ENCODE measurements around the gene RAC2. TPM values are rescaled to one million over a fixed set of nuclear protein-coding genes. Genes with fewer than 3 reads are reported as not detected.
A peak's percentile ranks its signal among the peaks of the same experiment; 100 is the strongest.

RAC2 gene
- total and polyA plus RNA-seq, 9 of the 15 experiments (the other 6 are each of a cell fraction or from before 2014, with no cell fraction given) = 22.7 to 103 (median 43.3) TPM

DNA sequence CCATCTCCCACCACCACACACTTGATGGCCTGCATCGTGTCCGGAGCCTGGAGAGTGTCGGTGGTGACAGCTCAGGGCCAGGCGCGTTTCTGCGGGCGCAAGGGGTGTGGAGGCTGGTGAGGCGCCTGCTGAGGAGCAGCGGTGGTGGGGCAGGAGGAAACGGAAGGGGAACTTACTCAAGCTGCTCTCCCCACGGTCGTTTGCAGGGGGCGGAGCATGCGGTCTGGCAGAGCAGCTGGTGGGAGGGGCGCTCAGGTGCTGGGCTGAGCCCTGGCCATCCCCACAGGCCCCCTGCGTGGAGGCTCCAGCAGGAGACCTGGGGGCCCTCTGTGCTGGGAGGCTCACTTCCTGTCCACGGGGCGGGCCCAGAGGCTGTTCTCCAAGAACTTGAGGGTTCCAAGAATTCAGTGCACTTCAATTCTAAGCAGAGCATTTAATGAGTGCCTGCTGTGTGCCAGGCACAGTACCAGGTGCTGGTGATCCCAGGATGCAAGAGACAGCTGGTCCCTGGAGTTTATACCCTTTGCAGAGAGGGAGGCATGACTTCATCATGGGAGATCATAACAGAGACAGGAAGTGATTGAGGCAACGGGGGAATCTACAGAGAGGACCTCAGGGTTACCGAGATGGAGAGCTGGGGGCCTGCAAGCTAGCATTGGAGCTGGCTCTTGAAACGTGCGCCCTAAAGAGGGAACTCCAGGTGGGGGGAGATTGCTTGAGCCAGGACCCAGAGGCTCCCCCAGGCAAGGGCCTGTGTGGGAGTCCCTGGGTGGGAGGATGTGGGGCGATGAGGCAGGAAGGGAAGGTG is at the start of gene RAC2 (continued):
- TF ChIP-seq KLF10 (CRISPR knock-in tag; IDR thresholded peaks at IDR 0.05) = no peak
- TF ChIP-seq, protein P1, sequence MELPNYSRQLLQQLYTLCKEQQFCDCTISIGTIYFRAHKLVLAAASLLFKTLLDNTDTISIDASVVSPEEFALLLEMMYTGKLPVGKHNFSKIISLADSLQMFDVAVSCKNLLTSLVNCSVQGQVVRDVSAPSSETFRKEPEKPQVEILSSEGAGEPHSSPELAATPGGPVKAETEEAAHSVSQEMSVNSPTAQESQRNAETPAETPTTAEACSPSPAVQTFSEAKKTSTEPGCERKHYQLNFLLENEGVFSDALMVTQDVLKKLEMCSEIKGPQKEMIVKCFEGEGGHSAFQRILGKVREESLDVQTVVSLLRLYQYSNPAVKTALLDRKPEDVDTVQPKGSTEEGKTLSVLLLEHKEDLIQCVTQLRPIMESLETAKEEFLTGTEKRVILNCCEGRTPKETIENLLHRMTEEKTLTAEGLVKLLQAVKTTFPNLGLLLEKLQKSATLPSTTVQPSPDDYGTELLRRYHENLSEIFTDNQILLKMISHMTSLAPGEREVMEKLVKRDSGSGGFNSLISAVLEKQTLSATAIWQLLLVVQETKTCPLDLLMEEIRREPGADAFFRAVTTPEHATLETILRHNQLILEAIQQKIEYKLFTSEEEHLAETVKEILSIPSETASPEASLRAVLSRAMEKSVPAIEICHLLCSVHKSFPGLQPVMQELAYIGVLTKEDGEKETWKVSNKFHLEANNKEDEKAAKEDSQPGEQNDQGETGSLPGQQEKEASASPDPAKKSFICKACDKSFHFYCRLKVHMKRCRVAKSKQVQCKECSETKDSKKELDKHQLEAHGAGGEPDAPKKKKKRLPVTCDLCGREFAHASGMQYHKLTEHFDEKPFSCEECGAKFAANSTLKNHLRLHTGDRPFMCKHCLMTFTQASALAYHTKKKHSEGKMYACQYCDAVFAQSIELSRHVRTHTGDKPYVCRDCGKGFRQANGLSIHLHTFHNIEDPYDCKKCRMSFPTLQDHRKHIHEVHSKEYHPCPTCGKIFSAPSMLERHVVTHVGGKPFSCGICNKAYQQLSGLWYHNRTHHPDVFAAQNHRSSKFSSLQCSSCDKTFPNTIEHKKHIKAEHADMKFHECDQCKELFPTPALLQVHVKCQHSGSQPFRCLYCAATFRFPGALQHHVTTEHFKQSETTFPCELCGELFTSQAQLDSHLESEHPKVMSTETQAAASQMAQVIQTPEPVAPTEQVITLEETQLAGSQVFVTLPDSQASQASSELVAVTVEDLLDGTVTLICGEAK (IDR thresholded peaks at IDR 0.05) = peak; percentile 84
- TF ChIP-seq, protein P1 (CRISPR knock-in tag; IDR thresholded peaks at IDR 0.05) = no peak
- TF ChIP-seq, protein P2, sequence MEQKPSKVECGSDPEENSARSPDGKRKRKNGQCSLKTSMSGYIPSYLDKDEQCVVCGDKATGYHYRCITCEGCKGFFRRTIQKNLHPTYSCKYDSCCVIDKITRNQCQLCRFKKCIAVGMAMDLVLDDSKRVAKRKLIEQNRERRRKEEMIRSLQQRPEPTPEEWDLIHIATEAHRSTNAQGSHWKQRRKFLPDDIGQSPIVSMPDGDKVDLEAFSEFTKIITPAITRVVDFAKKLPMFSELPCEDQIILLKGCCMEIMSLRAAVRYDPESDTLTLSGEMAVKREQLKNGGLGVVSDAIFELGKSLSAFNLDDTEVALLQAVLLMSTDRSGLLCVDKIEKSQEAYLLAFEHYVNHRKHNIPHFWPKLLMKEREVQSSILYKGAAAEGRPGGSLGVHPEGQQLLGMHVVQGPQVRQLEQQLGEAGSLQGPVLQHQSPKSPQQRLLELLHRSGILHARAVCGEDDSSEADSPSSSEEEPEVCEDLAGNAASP (IDR thresholded peaks at IDR 0.05) = no peak
- no peak for TF ChIP-seq ZNF695 (CRISPR knock-in tag; IDR thresholded peaks at IDR 0.05)
- no peak for TF ChIP-seq ZFPM2 (CRISPR knock-in tag; IDR thresholded peaks at IDR 0.05)
- TF ChIP-seq CTBP1 (IDR thresholded peaks at IDR 0.05; ENCODE audit: borderline replicate concordance) = peak; percentile 61; the same call in 1 of the 2 replicates
- peak; percentile 24; the same call in 1 of the 2 replicates for TF ChIP-seq POLR2AphosphoS5 (IDR thresholded peaks at IDR 0.05; ENCODE audit: control insufficient read depth, insufficient read depth, low read depth, low read length)
- TF ChIP-seq SP1 (CRISPR knock-in tag; IDR thresholded peaks at IDR 0.05) = no peak
- TF ChIP-seq, protein P3, sequence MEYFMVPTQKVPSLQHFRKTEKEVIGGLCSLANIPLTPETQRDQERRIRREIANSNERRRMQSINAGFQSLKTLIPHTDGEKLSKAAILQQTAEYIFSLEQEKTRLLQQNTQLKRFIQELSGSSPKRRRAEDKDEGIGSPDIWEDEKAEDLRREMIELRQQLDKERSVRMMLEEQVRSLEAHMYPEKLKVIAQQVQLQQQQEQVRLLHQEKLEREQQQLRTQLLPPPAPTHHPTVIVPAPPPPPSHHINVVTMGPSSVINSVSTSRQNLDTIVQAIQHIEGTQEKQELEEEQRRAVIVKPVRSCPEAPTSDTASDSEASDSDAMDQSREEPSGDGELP (CRISPR knock-in tag; IDR thresholded peaks at IDR 0.05; ENCODE audit: borderline replicate concordance) = peak; percentile 98
- TF ChIP-seq HDAC2 (IDR thresholded peaks at IDR 0.05) = peak; percentile 54; the same call in 1 of the 2 replicates
- TF ChIP-seq ETV1 (tag; conservative IDR thresholded peaks at IDR 0.05; ENCODE audit: low read depth) = peak; percentile 55
- TF ChIP-seq TCF3 (CRISPR knock-in tag; IDR thresholded peaks at IDR 0.05) = peak; percentile 33; the same call in 1 of the 2 replicates
- TF ChIP-seq SAFB (IDR thresholded peaks at IDR 0.05; ENCODE audit: borderline replicate concordance, low read depth, low read length) = no peak
- peak; percentile 100 for TF ChIP-seq ZKSCAN8 (CRISPR knock-in tag; IDR thresholded peaks at IDR 0.05)
- 0 out of 2 replicates have a peak, but pooled peaks have one; percentile 10 for TF ChIP-seq CREM (IDR thresholded peaks at IDR 0.05; ENCODE audit: low read depth)

All from K562 (cell line).